Spinal cord (tissue), 10 donors: ENCODE results near the gene FRS2. TPM values are rescaled to one million over a fixed set of nuclear protein-coding genes. Genes with fewer than 3 reads are reported as not detected.

Experiments
- DNase-seq, 6 donors: peaks; one replicate each; pipeline versions ENCODE4 v3.0.0 to v3.0.0-alpha.2; 2013 to 2015; ENCODE audit warnings: low spot score in 6 of 6, low read depth in 4 of 6
- H3K27ac ChIP-seq: one replicate; pipeline ENCODE4 v1.5.1; 2013; ENCODE audit warnings: low read depth, low read length, control low read depth
- H3K27me3 ChIP-seq: one replicate; pipeline ENCODE4 v1.6.1; 2013; ENCODE audit warnings: low read length; ENCODE audit not compliant: control insufficient read depth, insufficient read depth
- H3K36me3 ChIP-seq: one replicate; pipeline ENCODE4 v1.6.1; 2013; ENCODE audit warnings: low read length; ENCODE audit not compliant: control insufficient read depth, insufficient read depth
- H3K4me1 ChIP-seq: one replicate; pipeline ENCODE4 v1.6.1; 2013; ENCODE audit warnings: low read length; ENCODE audit not compliant: control insufficient read depth, insufficient read depth
- H3K4me3 ChIP-seq: one replicate; pipeline ENCODE4 v1.5.1; 2013; ENCODE audit warnings: low read depth, low read length, control low read depth
- H3K9me3 ChIP-seq: one replicate; pipeline ENCODE4 v1.6.1; 2013; ENCODE audit warnings: low read length; ENCODE audit not compliant: control insufficient read depth, insufficient read depth
- WGBS: methylation state at CpG from one replicate; pipeline ENCODE4 v1.1.5; 2013; ENCODE audit warnings: missing lambda C conversion rate; ENCODE audit not compliant: insufficient coverage; 5-methylcytosine and 5-hydroxymethylcytosine counted together
- polyA plus RNA-seq, 2 donors: library from polyadenylated mRNA; unstranded; fragments of 120-200 nt; gene quantifications; one replicate each; pipeline ENCODE4 v1.2.1, GENCODE V29; 2013; ENCODE audit not compliant: insufficient read length in 2 of 2
- total RNA-seq, 2 donors: library from RNA; depleted of rRNA in 1 of 2; stranded (reverse); fragments of 120-200 nt in 1 of 2; fragments of >200 nt in 1 of 2; gene quantifications; one replicate each; pipeline versions ENCODE4 v1.2.3 to v1.2.4, GENCODE V29; 2013 to 2014
- donor health status: healthy.

FRS2 gene
- total and polyA plus RNA-seq, 4 donors = 29.4 to 87.1 (median 53.9) TPM

DNA sequence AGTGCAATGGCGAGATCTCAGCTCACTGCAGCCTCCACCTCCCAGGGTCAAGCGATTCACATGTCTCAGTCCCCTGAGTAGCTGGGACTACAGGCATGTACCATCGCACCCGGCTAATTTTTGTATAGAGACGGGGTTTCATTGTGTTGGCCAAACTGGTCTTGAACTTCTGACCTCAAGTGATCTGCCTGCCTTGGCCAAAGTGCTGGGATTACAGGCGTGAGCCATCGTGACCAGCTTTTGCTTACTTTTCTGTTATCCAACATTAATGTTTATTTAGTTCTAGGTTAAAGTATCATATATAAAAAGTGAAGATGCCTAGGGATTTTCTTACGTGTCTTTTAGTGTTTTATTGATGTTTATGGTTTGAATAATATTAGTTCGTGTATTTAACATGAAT is 86.2 kb downstream of the FRS2 start:
- no peak for DNase-seq
- 74% methylated on average over 5 of the region's 9 CpGs for WGBS
- no peaks in the 10 kb centered on the region for H3K9me3 ChIP-seq

DNA sequence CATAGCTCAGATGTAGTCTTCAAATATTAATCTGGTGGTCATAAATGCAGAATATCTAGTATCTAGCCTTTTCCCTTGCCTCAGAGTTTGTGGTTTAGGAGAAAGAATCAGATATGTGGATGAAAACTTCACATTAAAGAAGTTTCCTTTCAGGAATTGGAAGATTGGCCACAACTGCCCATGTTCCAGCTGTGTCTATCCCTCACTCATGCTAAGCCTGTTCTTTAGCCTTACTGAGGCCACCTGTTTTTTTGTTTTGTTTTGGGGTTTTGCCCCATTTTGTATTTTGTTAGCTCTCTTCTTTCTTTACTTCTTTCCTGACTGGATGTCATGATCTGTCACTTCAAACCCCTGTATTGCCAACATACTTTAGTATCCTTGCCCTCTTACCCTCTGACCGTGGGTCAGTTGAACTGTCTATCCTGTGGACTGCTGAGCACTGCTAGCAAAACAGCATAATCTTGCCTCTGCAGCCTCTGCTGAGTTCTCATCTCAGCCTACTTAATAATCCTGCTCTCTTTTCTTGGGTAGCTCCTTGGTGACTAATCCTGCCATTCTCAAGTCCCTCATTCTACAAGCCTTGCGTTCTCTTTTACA is 93.1 kb downstream of the FRS2 start:
- H3K27ac ChIP-seq = no peak overlapping the region

More for the DNA sequence above, 86.2 kb downstream of the FRS2 start:
- Histone ChIP-seq H3K36me3 (peaks cover 2% of the 10 kb centered on the region), H3K4me1 (no peaks in the 10 kb centered on the region), H3K27ac (no peak overlapping the region), H3K27me3 (no peaks in the 10 kb centered on the region), H3K4me3 (no peak overlapping the region)

DNA sequence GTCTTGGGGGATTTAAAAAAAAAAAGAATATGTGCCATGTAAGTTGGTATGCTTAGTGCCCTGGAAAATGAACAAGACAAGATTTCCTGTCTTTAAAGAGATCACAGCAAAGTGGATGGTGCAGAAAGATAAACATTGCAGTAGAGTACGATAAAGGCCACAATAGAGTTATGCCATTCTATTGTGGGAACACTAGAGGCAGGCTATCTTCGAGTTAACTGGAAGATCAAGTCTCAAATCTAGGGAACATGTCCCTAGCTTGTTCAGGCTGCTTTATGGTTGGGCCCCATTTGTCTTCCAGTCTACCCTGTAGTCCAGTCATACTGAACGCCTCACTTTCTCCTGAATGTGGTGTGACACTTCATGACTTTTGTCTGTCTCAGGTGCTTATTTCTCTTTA is 96.4 kb downstream of the FRS2 start:
- 71% methylated on average over 2 of the region's 3 CpGs for WGBS
- Histone ChIP-seq H3K36me3 (peaks cover 7% of the 10 kb centered on the region), H3K27me3 (no peaks in the 10 kb centered on the region), H3K27ac (no peak overlapping the region), H3K4me3 (no peak overlapping the region), H3K9me3 (no peaks in the 10 kb centered on the region), H3K4me1 (no peaks in the 10 kb centered on the region)
- no peak for DNase-seq

More for the DNA sequence above, 93.1 kb downstream of the FRS2 start:
- Histone ChIP-seq H3K27me3 (no peaks in the 10 kb centered on the region), H3K4me3 (no peak overlapping the region), H3K9me3 (no peaks in the 10 kb centered on the region), H3K4me1 (no peaks in the 10 kb centered on the region), H3K36me3 (peaks cover under 1% of the 10 kb centered on the region)
- no peak for DNase-seq
- WGBS = 92% methylated on average over 1 of the region's 2 CpGs

DNA sequence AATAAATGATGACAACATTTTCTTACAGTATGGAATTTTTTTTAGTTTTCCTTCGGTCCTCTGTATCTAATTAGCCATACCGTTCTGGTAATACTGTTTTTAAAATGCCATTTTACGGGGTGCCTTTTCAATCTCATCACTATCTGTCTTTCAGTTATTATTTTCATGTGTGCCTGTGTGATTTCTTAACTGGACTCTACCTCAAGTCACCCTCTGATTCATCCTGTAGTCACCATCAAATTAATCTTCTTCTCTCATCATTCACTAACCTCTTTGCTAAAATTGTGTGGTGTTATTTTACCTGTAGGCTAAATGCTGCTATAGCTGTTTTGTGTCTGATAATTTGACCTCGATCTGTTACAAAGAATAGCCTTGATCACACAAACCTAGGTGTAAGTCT is 99.0 kb downstream of the FRS2 start:
- DNase-seq = no peak
- Histone ChIP-seq H3K4me1 (no peaks in the 10 kb centered on the region), H3K27ac (no peak overlapping the region), H3K4me3 (no peak overlapping the region), H3K9me3 (no peaks in the 10 kb centered on the region), H3K27me3 (no peaks in the 10 kb centered on the region), H3K36me3 (peaks cover 8% of the 10 kb centered on the region)
- WGBS = no CpG with 5 or more reads among the region's 4 CpGs

DNA sequence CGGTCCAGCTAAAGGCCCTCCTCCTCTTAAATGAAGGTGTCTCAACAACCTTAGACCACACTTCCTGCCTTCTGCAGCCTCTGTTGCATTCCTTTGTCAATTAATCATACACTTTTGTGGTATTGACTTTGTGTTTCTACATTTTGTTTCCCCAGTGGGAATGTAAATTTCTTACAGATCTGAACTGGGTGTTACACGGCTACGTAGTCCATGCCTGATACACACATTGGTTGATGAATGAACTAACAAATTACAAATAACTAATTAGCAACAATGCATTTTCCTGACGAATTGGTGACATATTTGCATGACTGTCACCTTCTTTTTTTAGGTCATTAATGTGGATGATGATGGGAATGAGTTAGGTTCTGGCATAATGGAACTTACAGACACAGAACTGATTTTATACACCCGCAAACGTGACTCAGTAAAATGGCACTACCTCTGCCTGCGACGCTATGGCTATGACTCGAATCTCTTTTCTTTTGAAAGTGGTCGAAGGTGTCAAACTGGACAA is 99.9 kb downstream of the FRS2 start:
- Histone ChIP-seq H3K27me3 (no peaks in the 10 kb centered on the region), H3K4me3 (no peak overlapping the region), H3K4me1 (no peaks in the 10 kb centered on the region), H3K36me3 (peaks cover 8% of the 10 kb centered on the region), H3K27ac (no peak overlapping the region), H3K9me3 (no peaks in the 10 kb centered on the region)
- no peak for DNase-seq
- 100% methylated on average over 2 of the region's 10 CpGs for WGBS

DNA sequence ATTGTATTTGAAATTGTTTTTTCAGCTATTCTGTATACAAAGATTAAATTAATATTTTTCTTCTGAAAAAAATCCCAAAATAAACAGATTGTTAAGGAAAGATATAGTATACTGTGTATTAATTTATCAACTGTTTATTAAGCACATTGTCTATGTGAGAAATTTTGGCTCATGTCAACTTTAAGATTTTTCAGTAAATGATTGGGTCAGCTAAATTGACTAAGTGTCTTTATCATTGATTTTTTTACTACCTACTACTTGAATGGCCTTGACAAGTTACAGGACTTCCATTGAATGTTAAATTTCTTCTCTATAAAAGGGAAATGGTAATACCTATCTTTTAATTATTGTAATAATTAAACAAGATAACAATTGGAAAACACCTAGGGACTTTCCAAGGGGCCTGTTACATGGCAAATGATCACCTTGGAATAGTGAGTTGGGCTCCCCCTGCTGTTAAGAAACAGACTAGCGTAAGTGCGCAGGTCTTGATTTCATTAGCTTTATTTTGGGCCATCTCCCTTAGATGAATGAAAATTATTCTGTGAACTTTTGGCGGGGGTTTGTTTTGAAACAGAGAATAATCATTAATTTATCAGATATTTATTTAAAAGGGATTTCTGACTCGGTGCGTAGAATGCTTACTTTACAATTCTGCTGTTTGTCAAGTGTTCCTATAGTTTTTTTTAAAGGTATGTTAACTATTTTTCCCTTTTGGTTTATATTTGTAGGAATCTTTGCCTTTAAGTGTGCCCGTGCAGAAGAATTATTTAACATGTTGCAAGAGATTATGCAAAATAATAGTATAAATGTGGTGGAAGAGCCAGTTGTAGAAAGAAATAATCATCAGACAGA is 100.6 kb downstream of the FRS2 start:
- Histone ChIP-seq H3K4me1 (no peaks in the 10 kb centered on the region), H3K36me3 (peaks cover 8% of the 10 kb centered on the region), H3K27ac (no peak overlapping the region), H3K9me3 (no peaks in the 10 kb centered on the region), H3K4me3 (no peak overlapping the region), H3K27me3 (no peaks in the 10 kb centered on the region)
- no CpG with 5 or more reads among the region's 6 CpGs for WGBS
- DNase-seq = peak in 5 of 6 donors; percentile 35 to 90 (median 54)

DNA sequence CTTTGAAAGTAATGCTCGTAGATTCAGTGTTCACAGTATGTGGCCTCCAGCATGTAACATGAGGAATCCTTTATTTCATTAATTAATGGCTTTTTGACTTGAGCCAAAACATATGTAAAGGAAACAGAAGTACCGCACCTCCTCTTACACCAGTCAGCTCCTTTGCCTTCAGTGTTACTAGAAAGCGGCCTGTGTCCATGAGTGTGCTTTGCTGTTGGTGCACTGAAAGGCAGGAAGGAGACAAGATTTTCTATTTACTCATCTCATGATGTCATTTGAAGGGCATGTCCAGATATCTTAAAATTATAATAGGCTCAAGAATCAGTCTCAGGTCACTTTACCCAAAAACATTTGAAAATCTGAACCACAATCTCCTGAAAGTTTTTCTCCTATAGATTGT is 105.2 kb downstream of the FRS2 start:
- H3K27me3 ChIP-seq = no peaks in the 10 kb centered on the region
- H3K4me3 ChIP-seq = no peak overlapping the region
- no peak overlapping the region for H3K27ac ChIP-seq
- H3K9me3 ChIP-seq = no peaks in the 10 kb centered on the region
- WGBS = no CpG with 5 or more reads among the region's 3 CpGs
- peaks cover 5% of the 10 kb centered on the region for H3K36me3 ChIP-seq
- no peak for DNase-seq
- H3K4me1 ChIP-seq = no peaks in the 10 kb centered on the region

DNA sequence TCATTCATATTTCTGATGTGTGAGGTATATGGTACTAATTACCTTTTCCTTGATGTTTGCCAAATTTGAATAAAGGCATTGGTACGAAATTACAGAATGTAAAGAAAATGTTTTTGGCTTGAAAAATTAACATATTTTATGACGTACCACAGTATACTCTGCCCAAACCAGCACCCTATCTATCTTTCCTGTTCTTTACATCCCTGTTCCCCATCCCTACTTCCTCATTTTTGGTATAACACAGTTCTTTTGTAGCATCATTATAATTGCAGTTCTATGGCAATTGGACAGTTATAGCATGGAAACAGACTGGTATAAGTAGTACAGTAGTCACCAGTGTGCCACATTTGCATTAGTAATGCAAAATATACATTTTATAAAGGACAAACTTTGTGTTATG is 108.1 kb downstream of the FRS2 start:
- Histone ChIP-seq H3K27me3 (no peaks in the 10 kb centered on the region), H3K4me3 (no peak overlapping the region), H3K9me3 (no peaks in the 10 kb centered on the region), H3K4me1 (no peaks in the 10 kb centered on the region), H3K36me3 (no peaks in the 10 kb centered on the region), H3K27ac (no peak overlapping the region)
- no peak for DNase-seq
- no CpG with 5 or more reads among the region's 2 CpGs for WGBS

DNA sequence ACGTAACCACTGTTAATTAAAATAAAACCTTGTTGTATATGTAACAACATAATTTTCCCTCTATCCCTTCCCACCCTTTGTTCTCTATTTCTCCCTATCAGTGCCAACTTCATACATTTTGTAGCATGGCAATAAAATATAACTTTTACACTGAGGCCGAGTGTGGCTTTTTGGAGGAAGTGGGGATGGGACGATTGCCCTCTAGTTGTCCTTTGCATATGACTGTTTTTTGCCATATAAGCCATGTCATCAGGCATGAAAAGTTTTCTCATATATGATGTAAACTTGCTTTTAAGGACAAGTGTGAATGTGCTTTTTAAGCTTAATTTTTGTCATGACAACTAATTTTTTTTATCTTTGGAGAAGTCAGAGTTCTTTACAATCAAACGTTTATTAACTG is 108.8 kb downstream of the FRS2 start:
- DNase-seq = no peak
- no CpG with 5 or more reads among the region's 4 CpGs for WGBS
- Histone ChIP-seq H3K36me3 (no peaks in the 10 kb centered on the region), H3K27me3 (no peaks in the 10 kb centered on the region), H3K27ac (no peak overlapping the region), H3K4me1 (no peaks in the 10 kb centered on the region), H3K4me3 (no peak overlapping the region), H3K9me3 (no peaks in the 10 kb centered on the region)

DNA sequence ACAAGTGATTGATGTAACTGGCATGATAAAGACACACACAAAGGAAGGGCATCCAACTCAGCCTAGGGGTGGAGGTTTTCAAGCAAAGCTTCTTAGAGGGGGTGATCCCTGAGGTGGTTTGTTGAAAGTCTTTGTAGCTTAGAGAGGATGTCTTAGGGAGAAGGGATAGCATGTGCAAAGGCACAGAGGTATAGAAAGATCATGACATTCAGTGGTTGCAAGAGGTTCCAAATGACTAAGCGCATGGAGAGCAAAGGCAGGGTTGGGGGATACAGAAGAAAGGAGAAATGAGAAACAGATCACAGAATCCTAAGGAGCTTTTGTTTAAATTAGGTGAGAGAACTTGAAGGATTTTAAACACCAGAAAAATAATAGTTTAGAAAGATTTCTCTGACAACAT is 109.9 kb downstream of the FRS2 start:
- 100% methylated on average over 1 of the region's 1 CpG for WGBS
- H3K36me3 ChIP-seq = no peaks in the 10 kb centered on the region
- DNase-seq = no peak
- no peaks in the 10 kb centered on the region for H3K27me3 ChIP-seq
- H3K4me1 ChIP-seq = no peaks in the 10 kb centered on the region
- no peak overlapping the region for H3K27ac ChIP-seq
- no peak overlapping the region for H3K4me3 ChIP-seq
- no peaks in the 10 kb centered on the region for H3K9me3 ChIP-seq
